MM.1S (cell line): Measurements from ENCODE around the gene ARRDC3.

Experiments used
- DNase-seq: peaks from one replicate; pipeline ENCODE4 v3.0.0-alpha.2; 2015
- H2AFZ ChIP-seq: fragments of 300-600 bp; sonication (generic); 2 replicates; pipeline ENCODE4 v1.6.0; 2016; ENCODE audit warnings: antibody characterized with exemption, low read length
- H3F3A ChIP-seq: fragments of 300-600 bp; sonication (generic); 2 replicates; pipeline ENCODE4 v1.6.1; 2016; ENCODE audit warnings: mild to moderate bottlenecking, antibody characterized with exemption, low read length, moderate library complexity, mixed read lengths; ENCODE audit not compliant: insufficient read depth
- H3K27ac ChIP-seq: fragments of 300-600 bp; sonication (generic); 2 replicates; pipeline ENCODE4 v1.5.1; 2016; ENCODE audit warnings: mild to moderate bottlenecking, low read length
- H3K27me3 ChIP-seq: fragments of 300-600 bp; sonication (generic); replicated peaks from 2 replicates; pipeline ENCODE4 v1.6.0; 2016; ENCODE audit warnings: low read length; ENCODE audit not compliant: insufficient read depth
- H3K36me3 ChIP-seq: fragments of 300-600 bp; sonication (generic); replicated peaks from 2 replicates; pipeline ENCODE4 v1.6.1; 2016; ENCODE audit warnings: mild to moderate bottlenecking, low read length, mixed read lengths; ENCODE audit not compliant: insufficient read depth
- H3K4me1 ChIP-seq: fragments of 300-600 bp; sonication (generic); 2 replicates; pipeline ENCODE4 v1.6.1; 2016; ENCODE audit warnings: low read length, mixed read lengths
- H3K4me2 ChIP-seq: fragments of 300-600 bp; sonication (generic); 2 replicates; pipeline ENCODE4 v1.6.0; 2016; ENCODE audit warnings: low read depth, low read length
- H3K4me3 ChIP-seq: fragments of 300-600 bp; sonication (generic); 2 replicates; pipeline ENCODE4 v1.5.1; 2016; ENCODE audit warnings: low read length, mixed read lengths
- H3K79me2 ChIP-seq: fragments of 300-600 bp; sonication (generic); 2 replicates; pipeline ENCODE4 v1.6.1; 2016; ENCODE audit warnings: mixed run types, low read length, mixed read lengths
- H3K9ac ChIP-seq: fragments of 300-600 bp; sonication (generic); 2 replicates; pipeline ENCODE4 v1.6.1; 2016; ENCODE audit warnings: low read length, mixed read lengths
- H3K9me2 ChIP-seq: fragments of 300-600 bp; sonication (generic); replicated peaks from 2 replicates; pipeline ENCODE4 v1.6.1; 2016; ENCODE audit warnings: mild to moderate bottlenecking, low read length, mixed read lengths; ENCODE audit not compliant: insufficient read depth
- H3K9me3 ChIP-seq: fragments of 300-600 bp; sonication (generic); replicated peaks from 2 replicates; pipeline ENCODE4 v1.6.1; 2016; ENCODE audit warnings: mild to moderate bottlenecking, low read length, mixed read lengths; ENCODE audit not compliant: insufficient read depth
- H4K20me1 ChIP-seq: fragments of 300-600 bp; sonication (generic); 2 replicates; pipeline ENCODE4 v1.6.1; 2016; ENCODE audit warnings: mild to moderate bottlenecking, low read length, moderate library complexity, mixed read lengths; ENCODE audit not compliant: insufficient read depth
- CTCF ChIP-seq: fragments of 300-600 bp; sonication (generic); IDR thresholded peaks from 2 replicates; pipeline ENCODE4 v1.5.1; 2016; ENCODE audit warnings: antibody characterized with exemption, low read length, mixed read lengths
- EZH2 ChIP-seq: fragments of 300-600 bp; sonication (generic); optimal IDR thresholded peaks from 2 replicates; pipeline ENCODE3; 2017; ENCODE audit warnings: low read depth, mild to moderate bottlenecking, antibody characterized with exemption, low read length, mixed read lengths
- EZH2phosphoT487 ChIP-seq: fragments of 300-600 bp; sonication (generic); IDR thresholded peaks from 2 replicates; pipeline ENCODE4 v1.6.1; 2018; ENCODE audit warnings: antibody characterized with exemption, low read length

Gene ARRDC3

GRCh38 chr5:91419136-91419535, 36.0 kb upstream of the ARRDC3 start:
- Histone ChIP-seq H3K36me3 (no peaks in the 10 kb centered on the region), H3K4me2 (no peak overlapping the region), H3K4me1 (peaks cover 20% of the 10 kb centered on the region), H4K20me1 (no peaks in the 10 kb centered on the region), H3K27ac (no peak overlapping the region), H3K79me2 (no peaks in the 10 kb centered on the region), H3K27me3 (no peaks in the 10 kb centered on the region), H3K9me2 (no peaks in the 10 kb centered on the region), H3K9ac (no peak overlapping the region), H2AFZ (no peak overlapping the region), H3F3A (no peaks in the 10 kb centered on the region), H3K9me3 (no peaks in the 10 kb centered on the region), H3K4me3 (no peak overlapping the region)
- TF ChIP-seq EZH2, result no peak
- TF ChIP-seq CTCF, result no peak
- TF ChIP-seq EZH2phosphoT487, result no peak
- no peak for DNase-seq

DNA sequence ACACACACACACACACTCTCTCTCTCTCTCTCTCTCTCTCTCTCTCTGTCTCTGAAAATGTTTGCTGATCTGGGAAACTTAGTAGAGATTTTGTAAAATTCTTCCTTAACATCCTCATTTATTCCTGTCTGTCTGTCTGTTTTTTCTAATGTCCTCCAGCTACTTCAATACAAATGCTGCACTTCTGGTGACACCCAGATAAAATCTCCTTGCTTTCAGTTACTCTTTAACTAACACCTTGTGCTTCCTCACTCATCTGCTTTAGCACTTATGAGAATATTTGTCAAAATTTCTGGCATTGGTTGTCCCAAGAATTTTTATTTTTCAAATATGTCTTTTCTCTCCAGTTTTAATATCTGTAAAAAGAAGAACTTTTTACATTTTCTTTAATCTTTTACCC, 35.0 kb upstream of the ARRDC3 start:
- peaks cover 17% of the 10 kb centered on the region for H3K4me1 ChIP-seq
- no peaks in the 10 kb centered on the region for H3K9me2 ChIP-seq
- no peak overlapping the region for H3K4me3 ChIP-seq
- DNase-seq, result no peak
- no peaks in the 10 kb centered on the region for H3K27me3 ChIP-seq
- no peaks in the 10 kb centered on the region for H3K9me3 ChIP-seq
- no peaks in the 10 kb centered on the region for H3F3A ChIP-seq
- no peaks in the 10 kb centered on the region for H3K79me2 ChIP-seq
- no peak overlapping the region for H3K27ac ChIP-seq
- H3K9ac ChIP-seq, result no peak overlapping the region
- no peaks in the 10 kb centered on the region for H4K20me1 ChIP-seq
- no peaks in the 10 kb centered on the region for H3K36me3 ChIP-seq
- no peak overlapping the region for H3K4me2 ChIP-seq
- no peak overlapping the region for H2AFZ ChIP-seq
- no peak for TF ChIP-seq CTCF
- TF ChIP-seq EZH2phosphoT487, result no peak
- no peak for TF ChIP-seq EZH2

DNA sequence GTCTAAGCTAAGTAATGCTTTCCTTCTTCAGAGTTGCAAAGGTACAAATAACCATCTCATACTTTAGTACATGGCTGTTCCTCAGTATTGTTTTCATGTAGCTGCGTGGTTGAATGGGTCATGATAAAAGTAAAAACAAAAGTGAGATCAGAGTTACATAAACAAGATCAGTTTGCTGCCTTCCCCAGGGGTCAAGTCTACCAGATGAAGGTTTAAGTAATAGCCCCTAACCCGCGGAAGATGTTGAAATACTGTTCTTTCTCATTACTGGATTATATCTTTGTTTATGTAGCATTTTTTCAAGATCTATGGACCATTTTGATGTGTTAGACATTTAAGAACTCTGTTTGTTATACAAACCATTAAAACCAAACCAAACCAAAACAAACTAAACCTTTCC, 34.1 kb upstream of the ARRDC3 start:
- Histone ChIP-seq H3K27ac (no peak overlapping the region), H2AFZ (no peak overlapping the region)

More for the DNA sequence above, 34.1 kb upstream of the ARRDC3 start:
- Histone ChIP-seq H4K20me1 (no peaks in the 10 kb centered on the region), H3K9me2 (no peaks in the 10 kb centered on the region), H3K9ac (no peak overlapping the region), H3K4me3 (no peak overlapping the region), H3K27me3 (no peaks in the 10 kb centered on the region), H3K79me2 (no peaks in the 10 kb centered on the region), H3K9me3 (no peaks in the 10 kb centered on the region), H3K4me2 (no peak overlapping the region), H3K36me3 (no peaks in the 10 kb centered on the region), H3F3A (no peaks in the 10 kb centered on the region), H3K4me1 (peaks cover 11% of the 10 kb centered on the region)
- no peak for TF ChIP-seq EZH2phosphoT487
- TF ChIP-seq CTCF, result no peak
- no peak for TF ChIP-seq EZH2
- DNase-seq, result no peak
